Stimulated activated CD8-positive, alpha-beta memory T cell treated with anti-CD3 and anti-CD28 coated beads, Interleukin-12 subunit alpha, Interleukin-12 subunit beta, amount 100 ng/mL, for 24 hours (primary cell): ENCODE measurements around the gene KCNB1.

ENCODE experiments used
- DNase-seq: peaks from one replicate; pipeline ENCODE4 v3.0.0-alpha.2; 2020; ENCODE audit errors: extremely low read depth

Gene KCNB1

GRCh38 chr20:49388744-49389143 lies 93.7 kb downstream of the KCNB1 start:
- DNase-seq = no peak

GRCh38 chr20:49387581-49387939 lies 94.9 kb downstream of the KCNB1 start:
- DNase-seq = no peak

GRCh38 chr20:49386848-49387580 lies 95.5 kb downstream of the KCNB1 start:
- no peak for DNase-seq

- DNase-seq = no peak
Measured at GRCh38 chr20:49385465-49385864, 97.0 kb downstream of the KCNB1 start.

GRCh38 chr20:49384437-49385434 lies 97.7 kb downstream of the KCNB1 start:
- peak; percentile 39 for DNase-seq

GRCh38 chr20:49381558-49382493 lies 100.6 kb downstream of the KCNB1 start:
- DNase-seq = no peak

GRCh38 chr20:49380337-49380780 lies 102.1 kb downstream of the KCNB1 start:
- DNase-seq = no peak

- DNase-seq = no peak
Measured at GRCh38 chr20:49379338-49379737, 103.1 kb downstream of the KCNB1 start.

GRCh38 chr20:49377326-49377725 lies 105.1 kb downstream of the KCNB1 start:
- DNase-seq = no peak

GRCh38 chr20:49375170-49375569 lies 107.3 kb downstream of the KCNB1 start:
- no peak for DNase-seq

GRCh38 chr20:49372095-49372734 lies 110.3 kb downstream of the KCNB1 start:
- no peak for DNase-seq

GRCh38 chr20:49368596-49368995 lies 113.9 kb downstream of the KCNB1 start:
- DNase-seq = no peak

GRCh38 chr20:49367113-49367512 lies 115.4 kb downstream of the KCNB1 start:
- DNase-seq = no peak

- no peak for DNase-seq
Measured at GRCh38 chr20:49366687-49367086, 115.8 kb downstream of the KCNB1 start.

- no peak for DNase-seq
Measured at GRCh38 chr20:49361862-49362660, 120.4 kb downstream of the KCNB1 start.

GRCh38 chr20:49360242-49360968 lies 122.1 kb downstream of the KCNB1 start:
- DNase-seq = no peak

GRCh38 chr20:49356676-49357075 lies 125.8 kb downstream of the KCNB1 start:
- no peak for DNase-seq

GRCh38 chr20:49354673-49355072 lies 127.8 kb downstream of the KCNB1 start:
- DNase-seq = no peak

- no peak for DNase-seq
Measured at GRCh38 chr20:49353348-49353747, 129.1 kb downstream of the KCNB1 start.

- DNase-seq = no peak
Measured at GRCh38 chr20:49352751-49353150, 129.7 kb downstream of the KCNB1 start.
